HEK293T (cell line): ENCODE results near the gene DNAH7.

Experiments
- CTCF ChIA-PET: fragments of 350-600 bp; formaldehyde crosslinking; extraction: SDS; loops from one replicate; lab custom pipeline; 2021; ENCODE audit warnings: antibody characterized with exemption, inconsistent platforms; lab: Yijun Ruan, JAX
- POLR2A ChIA-PET: fragments of 350-600 bp; formaldehyde crosslinking; extraction: SDS; loops from one replicate; lab custom pipeline; 2020; ENCODE audit warnings: antibody characterized with exemption, inconsistent platforms; lab: Yijun Ruan, JAX
- DNase-seq: peaks from one replicate; pipeline ENCODE4 v3.0.0; 2012; ENCODE audit warnings: mixed read lengths; ENCODE audit errors: extremely low spot score
- ARNT ChIP-seq: fragments of 450-650 bp; IDR thresholded peaks from 2 replicates; pipeline ENCODE4 v1.6.1; 2017; ENCODE audit warnings: mild to moderate bottlenecking
- BHLHE40 ChIP-seq: fragments of 450-650 bp; IDR thresholded peaks from 2 replicates; pipeline ENCODE4 v1.6.1; 2016; ENCODE audit warnings: mild to moderate bottlenecking, moderate library complexity, borderline replicate concordance
- CTBP1 ChIP-seq: fragments of 450-650 bp; IDR thresholded peaks from 2 replicates; pipeline ENCODE4 v1.6.1; 2016; ENCODE audit warnings: borderline replicate concordance
- ELF4 ChIP-seq: fragments of 450-650 bp; IDR thresholded peaks from 2 replicates; pipeline ENCODE4 v1.6.1; 2017; ENCODE audit warnings: antibody characterized with exemption
- FOXA1 ChIP-seq: fragments of 450-650 bp; IDR thresholded peaks from 2 replicates; pipeline ENCODE4 v1.6.1; 2016; ENCODE audit warnings: mild to moderate bottlenecking
- FOXK2 ChIP-seq: fragments of 450-650 bp; IDR thresholded peaks from 2 replicates; pipeline ENCODE4 v1.6.1; 2016; ENCODE audit warnings: mild to moderate bottlenecking
- FOXM1 ChIP-seq: fragments of 450-650 bp; IDR thresholded peaks from 2 replicates; pipeline ENCODE4 v1.6.1; 2017; ENCODE audit warnings: mild to moderate bottlenecking, borderline replicate concordance
- HDGF ChIP-seq: fragments of 450-650 bp; IDR thresholded peaks from 2 replicates; pipeline ENCODE4 v1.6.1; 2017; ENCODE audit warnings: antibody characterized with exemption, borderline replicate concordance
- L3MBTL2 ChIP-seq: fragments of 450-650 bp; conservative IDR thresholded peaks from 2 replicates; pipeline ENCODE4 v1.6.1; 2016; ENCODE audit warnings: mild to moderate bottlenecking
- LEF1 ChIP-seq: fragments of 450-650 bp; IDR thresholded peaks from 2 replicates; pipeline ENCODE4 v1.6.1; 2017; ENCODE audit warnings: mild to moderate bottlenecking, borderline replicate concordance
- NFRKB ChIP-seq: fragments of 450-650 bp; IDR thresholded peaks from 2 replicates; pipeline ENCODE4 v1.6.1; 2016; ENCODE audit warnings: mild to moderate bottlenecking, moderate library complexity
- SP1 ChIP-seq: fragments of 450-650 bp; IDR thresholded peaks from 2 replicates; pipeline ENCODE4 v1.6.1; 2017
- SUZ12 ChIP-seq: fragments of 450-650 bp; IDR thresholded peaks from 2 replicates; pipeline ENCODE4 v1.6.1; 2016; ENCODE audit warnings: mild to moderate bottlenecking
- TARDBP ChIP-seq: fragments of 450-650 bp; IDR thresholded peaks from 2 replicates; pipeline ENCODE4 v1.6.1; 2016
- ZNF384 ChIP-seq: fragments of 450-650 bp; IDR thresholded peaks from 2 replicates; pipeline ENCODE4 v1.6.1; 2016
- TF ChIP-seq, protein P1 (sequence below): fragments of 450-650 bp; IDR thresholded peaks from 2 replicates; pipeline ENCODE4 v1.6.1; 2016

DNAH7 gene

DNA sequence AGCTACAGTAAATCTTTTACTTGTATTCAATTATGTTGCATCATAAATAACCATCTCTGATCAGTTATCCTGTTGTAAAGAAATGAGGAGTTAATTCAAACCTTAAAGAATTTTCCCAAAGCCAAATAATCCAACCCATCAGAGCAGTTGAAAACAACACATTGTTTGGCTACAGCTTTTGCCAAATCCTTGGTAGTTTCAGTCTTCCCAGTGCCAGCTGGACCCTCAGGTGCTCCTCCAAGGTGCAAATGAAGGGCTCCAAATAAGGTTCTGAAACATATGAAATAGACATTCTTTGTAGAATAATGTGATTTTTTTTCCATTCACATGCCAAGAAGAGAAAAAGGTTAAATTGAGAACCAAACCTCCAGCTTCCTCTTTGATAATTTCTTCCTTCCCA, 158.7 kb downstream of the DNAH7 start:
- DNase-seq = no peak
- CTCF ChIA-PET = no interaction called here
- POLR2A ChIA-PET = no interaction called here
- TF ChIP-seq SP1 (no peak), BHLHE40 (no peak), FOXM1 (no peak), ARNT (no peak), FOXA1 (no peak), LEF1 (no peak), HDGF (no peak), SUZ12 (no peak)
- TF ChIP-seq, protein P1, sequence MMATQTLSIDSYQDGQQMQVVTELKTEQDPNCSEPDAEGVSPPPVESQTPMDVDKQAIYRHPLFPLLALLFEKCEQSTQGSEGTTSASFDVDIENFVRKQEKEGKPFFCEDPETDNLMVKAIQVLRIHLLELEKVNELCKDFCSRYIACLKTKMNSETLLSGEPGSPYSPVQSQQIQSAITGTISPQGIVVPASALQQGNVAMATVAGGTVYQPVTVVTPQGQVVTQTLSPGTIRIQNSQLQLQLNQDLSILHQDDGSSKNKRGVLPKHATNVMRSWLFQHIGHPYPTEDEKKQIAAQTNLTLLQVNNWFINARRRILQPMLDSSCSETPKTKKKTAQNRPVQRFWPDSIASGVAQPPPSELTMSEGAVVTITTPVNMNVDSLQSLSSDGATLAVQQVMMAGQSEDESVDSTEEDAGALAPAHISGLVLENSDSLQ = no peak

DNA sequence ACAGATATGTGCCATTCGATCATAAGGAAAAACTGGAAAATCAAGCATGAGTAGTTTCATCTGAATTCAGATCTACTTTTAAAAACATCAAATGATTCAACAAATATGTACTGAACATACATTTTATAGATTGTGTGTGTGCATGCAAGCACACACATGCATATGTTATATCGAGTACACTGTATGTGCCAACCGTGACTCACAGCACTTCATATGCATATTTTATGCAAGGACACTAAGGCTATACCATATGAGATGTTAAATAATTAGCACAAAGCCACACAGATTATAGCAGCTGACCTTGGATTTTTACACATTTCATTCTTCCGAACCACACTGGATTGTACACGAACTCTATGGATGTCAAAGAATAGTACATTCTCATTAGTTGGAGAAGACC, 161.2 kb downstream of the DNAH7 start:
- ChIA-PET POLR2A (no interaction called here), CTCF (no interaction called here)
- TF ChIP-seq LEF1 (no peak), CTBP1 (no peak), ZNF384 (no peak), BHLHE40 (no peak), HDGF (no peak), FOXA1 (no peak), TARDBP (no peak), FOXM1 (no peak), ARNT (no peak), SUZ12 (no peak), L3MBTL2 (no peak), NFRKB (no peak), ELF4 (no peak)
- TF ChIP-seq, protein P1 = no peak

DNA sequence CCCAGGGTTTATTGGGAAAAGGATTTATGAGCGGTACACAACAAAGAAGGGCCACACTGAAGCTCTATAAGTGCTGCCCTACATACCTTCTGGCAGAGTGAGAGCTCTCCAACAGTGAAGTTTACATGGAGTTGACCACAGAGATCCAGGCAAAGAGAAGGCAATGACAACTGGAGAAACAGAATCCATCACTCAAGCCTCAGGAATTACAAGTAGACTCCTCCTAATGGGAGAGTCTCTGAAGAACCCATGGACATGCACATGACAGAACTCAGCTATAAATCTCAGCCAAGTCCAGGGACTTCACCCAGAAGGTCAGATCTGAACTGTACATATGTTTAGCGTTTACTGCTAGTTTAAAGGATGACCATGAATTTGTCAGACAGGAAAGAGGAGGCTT, 164.7 kb downstream of the DNAH7 start:
- TF ChIP-seq SP1 (no peak), CTBP1 (no peak)
- POLR2A ChIA-PET = no interaction called here
- DNase-seq = no peak
- CTCF ChIA-PET = no interaction called here

More for the DNA sequence above, 161.2 kb downstream of the DNAH7 start:
- DNase-seq = no peak

DNA sequence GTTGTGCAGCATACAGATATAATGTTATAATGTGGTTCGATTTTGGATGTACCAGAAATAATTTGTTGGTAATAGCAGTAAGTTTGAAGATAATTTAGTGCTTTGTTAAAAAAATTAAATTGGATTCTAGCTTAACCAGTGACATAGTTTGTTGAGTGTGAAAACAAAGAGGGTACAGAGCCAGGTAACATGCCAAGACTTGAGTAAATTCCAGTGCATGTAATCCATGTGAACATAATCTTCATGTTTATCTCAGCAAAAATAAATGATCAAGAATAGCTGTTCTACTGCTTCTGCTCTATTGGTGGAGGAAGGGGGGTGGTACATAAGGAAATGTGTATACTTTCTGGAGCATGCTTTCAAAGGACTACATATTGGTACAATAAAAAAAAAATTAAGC, 165.8 kb downstream of the DNAH7 start:
- TF ChIP-seq FOXM1 = no peak
- TF ChIP-seq, protein P1 = no peak
- TF ChIP-seq FOXA1 = no peak
- no peak for TF ChIP-seq FOXK2
- TF ChIP-seq CTBP1 = no peak
- no peak for TF ChIP-seq L3MBTL2
- no peak for TF ChIP-seq ZNF384
- no peak for TF ChIP-seq ARNT
- no peak for TF ChIP-seq BHLHE40
- no peak for TF ChIP-seq NFRKB
- TF ChIP-seq LEF1 = no peak
- no peak for TF ChIP-seq SP1
- TF ChIP-seq SUZ12 = no peak
- no peak for TF ChIP-seq HDGF
- no peak for TF ChIP-seq ELF4
- TF ChIP-seq TARDBP = no peak
- ChIA-PET POLR2A (no interaction called here), CTCF (no interaction called here)
- no peak for DNase-seq

DNA sequence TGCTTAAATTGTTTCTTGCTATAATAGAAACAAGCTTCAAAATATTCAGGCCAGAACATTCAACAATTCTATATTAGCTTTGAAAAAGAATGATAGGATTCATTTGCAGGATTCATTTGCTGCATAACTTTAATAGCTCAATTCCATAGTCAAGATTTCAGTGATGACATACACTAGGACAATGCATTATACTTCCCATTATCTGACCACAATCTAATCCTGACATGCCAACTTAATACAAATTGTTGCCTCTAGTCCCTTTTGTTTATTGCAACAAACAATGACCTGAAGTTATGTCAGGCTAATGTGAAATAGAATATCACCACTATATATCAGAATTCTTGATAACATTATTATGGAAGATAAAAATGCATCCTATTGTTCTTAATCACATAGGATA, 169.4 kb downstream of the DNAH7 start:
- CTCF ChIA-PET = interaction anchor here (0.5 kb wide), 1 partner anchor 329 kb away, joined by 3 read pairs; no protein-coding TSS in a partner anchor
- POLR2A ChIA-PET = no interaction called here
- no peak for TF ChIP-seq SP1
- TF ChIP-seq FOXK2 = no peak
- TF ChIP-seq BHLHE40 = no peak
- no peak for TF ChIP-seq CTBP1
- no peak for TF ChIP-seq ELF4
- TF ChIP-seq ZNF384 = no peak
- TF ChIP-seq TARDBP = no peak
- TF ChIP-seq NFRKB = no peak
- TF ChIP-seq L3MBTL2 = no peak
- TF ChIP-seq FOXM1 = no peak
- TF ChIP-seq, protein P1 = no peak
- TF ChIP-seq ARNT = no peak
- TF ChIP-seq FOXA1 = no peak
- no peak for TF ChIP-seq HDGF
- no peak for TF ChIP-seq SUZ12
- no peak for TF ChIP-seq LEF1
- DNase-seq = no peak

DNA sequence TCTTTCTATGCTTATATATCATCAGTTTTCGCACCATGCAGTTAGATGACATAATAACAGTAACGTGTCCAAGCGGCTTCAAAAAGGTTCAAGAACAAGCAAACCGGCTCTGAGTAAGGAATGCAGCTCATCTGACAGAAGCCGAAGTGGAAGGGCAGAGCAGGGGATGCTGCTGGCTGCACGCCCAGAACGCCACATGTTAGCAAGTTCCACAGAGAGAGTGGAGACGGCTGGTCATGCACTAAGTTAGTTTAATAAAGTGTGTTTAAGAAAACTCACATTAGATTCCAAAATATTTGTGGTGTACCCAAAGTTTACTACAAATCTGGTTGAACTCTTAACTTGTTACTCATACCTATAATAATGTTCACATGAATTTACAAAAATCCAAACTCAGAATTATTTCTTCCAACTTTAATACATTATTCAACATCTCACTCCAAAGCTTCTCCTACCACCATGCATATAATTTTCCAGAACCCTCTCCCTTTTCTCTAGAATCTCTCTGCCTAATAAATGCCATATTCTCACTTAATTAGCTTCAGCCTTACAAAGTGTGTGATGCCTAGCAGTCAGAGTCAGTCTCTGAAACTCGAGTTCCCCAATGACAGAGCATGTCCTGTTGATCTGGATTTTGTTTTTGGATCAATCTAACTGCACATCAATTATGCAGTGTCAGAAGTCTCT, 170.0 kb downstream of the DNAH7 start:
- no peak for TF ChIP-seq TARDBP
- no peak for TF ChIP-seq ZNF384
- TF ChIP-seq ARNT = no peak
- TF ChIP-seq FOXM1 = no peak
- TF ChIP-seq HDGF = no peak
- TF ChIP-seq SUZ12 = no peak
- TF ChIP-seq FOXK2 = no peak
- TF ChIP-seq L3MBTL2 = no peak
- no peak for TF ChIP-seq SP1
- no peak for TF ChIP-seq LEF1
- TF ChIP-seq FOXA1 = no peak
- no peak for TF ChIP-seq CTBP1
- no peak for TF ChIP-seq NFRKB
- TF ChIP-seq, protein P1 = no peak
- no peak for TF ChIP-seq ELF4
- TF ChIP-seq BHLHE40 = no peak
- ChIA-PET CTCF (no interaction called here), POLR2A (no interaction called here)
- DNase-seq = peak; percentile 39
